HG03039 (cell line): ENCODE results near the gene MGAT4A.
"Not testable (repeated sequence)": the region's sequence is repeated elsewhere in the genome, so short reads cannot be mapped to it uniquely, and the experiment has no call there.

ENCODE experiments used
- ATAC-seq: cut with Tn5 transposase; IDR thresholded peaks from one replicate; pipeline ENCODE4 v1.9.1; 2021; ENCODE audit warnings: mild to moderate bottlenecking, moderate library complexity; ENCODE audit not compliant: unreplicated experiment

Gene MGAT4A

GRCh38 chr2:98659491-98659840 lies 71.5 kb downstream of the MGAT4A start:
- not testable (repeated sequence) for ATAC-seq

- ATAC-seq = no peak
Observed at GRCh38 chr2:98658816-98659490, 72.0 kb downstream of the MGAT4A start.

- no peak for ATAC-seq
Observed at GRCh38 chr2:98656800-98657199, 74.1 kb downstream of the MGAT4A start.

GRCh38 chr2:98654699-98655495 lies 76.0 kb downstream of the MGAT4A start:
- no peak for ATAC-seq

GRCh38 chr2:98650998-98651397 lies 79.9 kb downstream of the MGAT4A start:
- no peak for ATAC-seq

- ATAC-seq = no peak
Observed at GRCh38 chr2:98649992-98650375, 80.9 kb downstream of the MGAT4A start.

- no peak for ATAC-seq
Observed at GRCh38 chr2:98649135-98649991, 81.6 kb downstream of the MGAT4A start.

GRCh38 chr2:98648451-98648850 lies 82.5 kb downstream of the MGAT4A start:
- no peak for ATAC-seq

- ATAC-seq = no peak
Observed at GRCh38 chr2:98647636-98648035, 83.3 kb downstream of the MGAT4A start.

- ATAC-seq = no peak
Observed at GRCh38 chr2:98643496-98644100, 87.3 kb downstream of the MGAT4A start.

GRCh38 chr2:98637401-98638147 lies 93.4 kb downstream of the MGAT4A start:
- ATAC-seq = no peak

GRCh38 chr2:98634406-98635092 lies 96.4 kb downstream of the MGAT4A start:
- ATAC-seq = no peak

GRCh38 chr2:98632351-98632750 lies 98.6 kb downstream of the MGAT4A start:
- no peak for ATAC-seq

GRCh38 chr2:98623657-98624056 lies 107.3 kb downstream of the MGAT4A start:
- no peak for ATAC-seq

GRCh38 chr2:98617149-98617548 lies 113.8 kb downstream of the MGAT4A start:
- no peak for ATAC-seq

- ATAC-seq = no peak
Observed at GRCh38 chr2:98615481-98615880, 115.5 kb downstream of the MGAT4A start.

- no peak for ATAC-seq
Observed at GRCh38 chr2:98614024-98614739, 116.8 kb downstream of the MGAT4A start.

GRCh38 chr2:98608962-98609604 lies 121.8 kb downstream of the MGAT4A start:
- ATAC-seq = no peak
